ENCODE measurements around the gene PTGER1.

DNA sequence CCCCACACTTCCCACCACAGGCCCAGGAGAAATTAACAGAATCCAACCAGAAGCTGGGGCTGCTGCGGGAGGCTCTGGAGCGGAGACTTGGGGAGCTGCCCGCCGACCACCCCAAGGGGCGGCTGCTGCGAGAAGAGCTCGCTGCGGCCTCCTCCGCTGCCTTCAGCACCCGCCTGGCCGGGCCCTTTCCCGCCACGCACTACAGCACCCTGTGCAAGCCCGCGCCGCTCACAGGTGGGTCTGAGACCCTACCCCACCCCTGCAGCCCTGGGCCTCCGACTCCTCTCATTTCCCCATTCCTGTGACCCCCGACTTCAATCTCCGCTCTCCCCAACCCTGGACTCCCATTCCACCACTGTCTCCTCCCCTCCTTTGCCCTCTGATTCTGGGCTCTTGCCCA lies 24.3 kb downstream of the PTGER1 start:
- TF ChIP-seq, protein P1, sequence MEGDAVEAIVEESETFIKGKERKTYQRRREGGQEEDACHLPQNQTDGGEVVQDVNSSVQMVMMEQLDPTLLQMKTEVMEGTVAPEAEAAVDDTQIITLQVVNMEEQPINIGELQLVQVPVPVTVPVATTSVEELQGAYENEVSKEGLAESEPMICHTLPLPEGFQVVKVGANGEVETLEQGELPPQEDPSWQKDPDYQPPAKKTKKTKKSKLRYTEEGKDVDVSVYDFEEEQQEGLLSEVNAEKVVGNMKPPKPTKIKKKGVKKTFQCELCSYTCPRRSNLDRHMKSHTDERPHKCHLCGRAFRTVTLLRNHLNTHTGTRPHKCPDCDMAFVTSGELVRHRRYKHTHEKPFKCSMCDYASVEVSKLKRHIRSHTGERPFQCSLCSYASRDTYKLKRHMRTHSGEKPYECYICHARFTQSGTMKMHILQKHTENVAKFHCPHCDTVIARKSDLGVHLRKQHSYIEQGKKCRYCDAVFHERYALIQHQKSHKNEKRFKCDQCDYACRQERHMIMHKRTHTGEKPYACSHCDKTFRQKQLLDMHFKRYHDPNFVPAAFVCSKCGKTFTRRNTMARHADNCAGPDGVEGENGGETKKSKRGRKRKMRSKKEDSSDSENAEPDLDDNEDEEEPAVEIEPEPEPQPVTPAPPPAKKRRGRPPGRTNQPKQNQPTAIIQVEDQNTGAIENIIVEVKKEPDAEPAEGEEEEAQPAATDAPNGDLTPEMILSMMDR (IDR thresholded peaks at IDR 0.05): no peak
- no peak for TF ChIP-seq POLR2A (IDR thresholded peaks at IDR 0.05)
- no peak for TF ChIP-seq POLR2AphosphoS5 (IDR thresholded peaks at IDR 0.05)
- no peak for TF ChIP-seq EP300 (IDR thresholded peaks at IDR 0.05)

Measured in gastroesophageal sphincter (tissue), 3 donors.